ENCODE data around the gene AIP.

The AIP gene

GRCh38 chr11:67437082-67437808, 45.6 kb upstream of the AIP start, which contains the start of gene PTPRCAP:
Gene PTPRCAP, minus strand, starts transcription at chr11:67437682. Its CDS starts 63 bp downstream, at chr11:67437619.
- Histone ChIP-seq H3K4me3 (ENCODE audit: low read length) (peak within 1 kb of the TSS; percentile 83), H3K4me2 (ENCODE audit: low read length) (peak within 1 kb of the TSS; percentile 99), H3K4me1 (ENCODE audit: low read length) (peaks cover 58% of the 10 kb centered on the region), H3K9ac (ENCODE audit: low read length) (peak within 1 kb of the TSS; percentile 99), H3K79me2 (ENCODE audit: low read length) (peaks cover 48% of the 10 kb centered on the region), H3K9me3 (ENCODE audit: insufficient read depth, low read length) (no peaks in the 10 kb centered on the region), H3K27ac (ENCODE audit: low read length) (peak within 1 kb of the TSS; percentile 96), H3K27me3 (ENCODE audit: low read depth, low read length) (no peaks in the 10 kb centered on the region), H4K20me1 (ENCODE audit: insufficient read depth, low read length) (no peaks in the 10 kb centered on the region), H2AFZ (ENCODE audit: low read depth, low read length) (no peak within 1 kb of the TSS), H3K36me3 (replicated peaks; ENCODE audit: low read depth, low read length) (peaks cover 39% of the 10 kb centered on the region)
- TF ChIP-seq EZH2phosphoT487 (IDR thresholded peaks at IDR 0.05; ENCODE audit: low read depth) (no peak), CTCF (IDR thresholded peaks at IDR 0.05; ENCODE audit: low read depth, low read length) (no peak)

DNA sequence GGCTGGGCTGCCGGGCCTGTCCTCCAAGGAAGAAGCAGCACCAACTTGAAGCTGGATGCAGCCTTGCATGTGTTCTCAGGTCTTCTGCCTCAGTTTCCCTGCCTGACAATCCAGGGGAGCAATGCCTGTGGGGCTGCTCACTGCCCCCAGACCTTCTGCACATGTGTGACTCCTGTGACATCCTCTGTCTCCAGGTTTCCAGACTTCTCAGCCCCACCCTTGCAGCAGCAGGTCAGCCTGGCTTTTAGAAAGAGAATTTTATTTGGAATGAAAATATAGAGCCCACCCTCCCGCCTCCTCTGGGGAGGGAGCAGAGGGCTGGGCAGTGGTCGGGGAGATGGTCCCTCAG, 45.0 kb upstream of the AIP start:
- H3K9me3 ChIP-seq (ENCODE audit: insufficient read depth, low read length), result no peaks in the 10 kb centered on the region
- H3K79me2 ChIP-seq (ENCODE audit: low read length), result peaks cover 48% of the 10 kb centered on the region
- TF ChIP-seq EZH2phosphoT487 (IDR thresholded peaks at IDR 0.05; ENCODE audit: low read depth), result no peak
- no peak for TF ChIP-seq CTCF (IDR thresholded peaks at IDR 0.05; ENCODE audit: low read depth, low read length)
- H2AFZ ChIP-seq (ENCODE audit: low read depth, low read length), result no peak overlapping the region
- peaks cover 60% of the 10 kb centered on the region for H3K4me1 ChIP-seq (ENCODE audit: low read length)
- peak overlapping the region; percentile 83 for H3K4me3 ChIP-seq (ENCODE audit: low read length)
- H3K27me3 ChIP-seq (ENCODE audit: low read depth, low read length), result no peaks in the 10 kb centered on the region
- H3K4me2 ChIP-seq (ENCODE audit: low read length), result peak overlapping the region; percentile 99
- no peaks in the 10 kb centered on the region for H4K20me1 ChIP-seq (ENCODE audit: insufficient read depth, low read length)
- peaks cover 39% of the 10 kb centered on the region for H3K36me3 ChIP-seq (replicated peaks; ENCODE audit: low read depth, low read length)
- peak overlapping the region; percentile 96 for H3K27ac ChIP-seq (ENCODE audit: low read length)
- H3K9ac ChIP-seq (ENCODE audit: low read length), result peak overlapping the region; percentile 99

- TF ChIP-seq CTCF (IDR thresholded peaks at IDR 0.05; ENCODE audit: low read depth, low read length) (peak; percentile 22), EZH2phosphoT487 (IDR thresholded peaks at IDR 0.05; ENCODE audit: low read depth) (no peak)
- no peaks in the 10 kb centered on the region for H3K27me3 ChIP-seq (ENCODE audit: low read depth, low read length)
- peak overlapping the region; percentile 99 for H3K9ac ChIP-seq (ENCODE audit: low read length)
- H3K9me3 ChIP-seq (ENCODE audit: insufficient read depth, low read length), result no peaks in the 10 kb centered on the region
- H3K4me3 ChIP-seq (ENCODE audit: low read length), result peak overlapping the region; percentile 83
- no peaks in the 10 kb centered on the region for H4K20me1 ChIP-seq (ENCODE audit: insufficient read depth, low read length)
- H3K4me1 ChIP-seq (ENCODE audit: low read length), result peaks cover 62% of the 10 kb centered on the region
- H3K27ac ChIP-seq (ENCODE audit: low read length), result peak overlapping the region; percentile 96
- peaks cover 48% of the 10 kb centered on the region for H3K79me2 ChIP-seq (ENCODE audit: low read length)
- no peak overlapping the region for H2AFZ ChIP-seq (ENCODE audit: low read depth, low read length)
- peaks cover 34% of the 10 kb centered on the region for H3K36me3 ChIP-seq (replicated peaks; ENCODE audit: low read depth, low read length)
- H3K4me2 ChIP-seq (ENCODE audit: low read length), result peak overlapping the region; percentile 99
Observed at GRCh38 chr11:67438158-67438902, 44.5 kb upstream of the AIP start.
